Stimulated activated CD8-positive, alpha-beta memory T cell treated with anti-CD3 and anti-CD28 coated beads, Interleukin-7, amount 100 ng/mL, for 48 hours (primary cell): ENCODE results near the gene CNNM4.

ENCODE experiments used
- DNase-seq, 2 donors: peaks; one replicate each; pipeline ENCODE4 v3.0.0-alpha.2; 2020; ENCODE audit warnings: low read depth in 1 of 2; ENCODE audit errors: extremely low read depth in 1 of 2

CNNM4 gene

DNA sequence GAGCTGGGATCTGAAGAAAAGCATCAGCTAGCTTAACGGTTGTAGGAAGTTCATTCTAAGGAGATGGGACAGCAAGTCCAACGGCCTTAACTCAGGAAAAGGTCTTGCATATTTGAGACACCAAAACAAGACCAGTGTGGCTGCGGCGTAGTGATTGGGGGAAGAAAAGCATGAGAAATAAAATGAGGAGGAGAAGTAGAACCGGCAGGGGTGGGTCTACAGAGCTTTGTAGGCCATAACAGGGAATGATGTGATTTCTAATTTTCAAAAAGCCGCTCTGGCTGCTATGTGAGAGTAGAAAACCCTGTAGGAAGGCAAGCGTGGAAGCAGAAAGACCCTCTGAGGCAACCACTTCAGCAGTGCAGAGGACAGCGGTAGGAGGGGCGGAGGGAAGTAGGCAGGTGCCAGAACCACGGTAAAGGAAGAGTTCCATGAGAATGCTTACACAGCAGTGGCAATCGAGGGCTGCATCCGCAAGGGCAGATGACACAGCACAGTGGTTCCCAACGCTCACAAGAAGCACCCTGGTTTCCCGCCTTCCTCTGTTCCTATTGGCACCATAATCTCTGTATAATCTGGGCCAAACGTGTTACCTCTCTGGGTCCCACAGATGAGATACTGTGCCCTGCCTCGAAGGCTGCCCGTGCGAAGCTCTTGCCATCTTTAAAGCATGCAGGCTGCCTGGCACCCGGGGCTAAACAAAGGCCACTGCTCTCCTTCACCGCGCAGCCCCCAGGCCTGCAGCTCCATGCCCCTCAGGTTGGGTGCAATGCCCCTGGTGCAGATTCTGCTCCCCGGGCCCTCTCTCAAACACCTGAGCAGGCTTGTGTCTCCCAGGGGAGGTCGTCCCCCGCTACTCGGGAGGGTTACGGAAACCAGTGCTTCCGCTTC lies 96.3 kb downstream of the CNNM4 start:
- no peak for DNase-seq

GRCh38 chr2:96857667-96858372 lies 97.1 kb downstream of the CNNM4 start, which contains the start of gene ANKRD39:
TSS of gene ANKRD39 (minus strand) at chr2:96858016. CDS start at chr2:96857987, 29 bp downstream.
- DNase-seq: peak; percentile 94 to 95

- DNase-seq: no peak
These were observed 98.5 kb downstream of the CNNM4 start for GRCh38 chr2:96859099-96859649.

DNA sequence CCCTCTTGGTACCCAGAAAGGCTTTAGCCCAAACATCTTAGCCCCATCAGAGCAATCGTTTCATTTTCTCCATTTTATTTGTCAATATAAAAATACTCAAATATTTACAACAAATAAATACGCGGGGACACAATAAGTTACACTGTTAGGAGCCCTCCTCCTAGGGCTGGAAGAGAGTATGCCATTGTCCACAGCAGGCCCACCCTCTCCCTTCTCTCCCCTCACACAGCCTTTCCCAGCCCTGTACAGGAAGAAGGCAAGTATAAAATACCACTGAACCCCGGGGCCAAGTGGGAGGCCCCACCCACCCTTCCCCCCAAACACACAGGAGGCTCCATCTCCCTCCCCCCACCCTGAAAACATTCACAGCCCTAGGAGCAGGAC lies 99.0 kb downstream of the CNNM4 start:
- DNase-seq: no peak

DNA sequence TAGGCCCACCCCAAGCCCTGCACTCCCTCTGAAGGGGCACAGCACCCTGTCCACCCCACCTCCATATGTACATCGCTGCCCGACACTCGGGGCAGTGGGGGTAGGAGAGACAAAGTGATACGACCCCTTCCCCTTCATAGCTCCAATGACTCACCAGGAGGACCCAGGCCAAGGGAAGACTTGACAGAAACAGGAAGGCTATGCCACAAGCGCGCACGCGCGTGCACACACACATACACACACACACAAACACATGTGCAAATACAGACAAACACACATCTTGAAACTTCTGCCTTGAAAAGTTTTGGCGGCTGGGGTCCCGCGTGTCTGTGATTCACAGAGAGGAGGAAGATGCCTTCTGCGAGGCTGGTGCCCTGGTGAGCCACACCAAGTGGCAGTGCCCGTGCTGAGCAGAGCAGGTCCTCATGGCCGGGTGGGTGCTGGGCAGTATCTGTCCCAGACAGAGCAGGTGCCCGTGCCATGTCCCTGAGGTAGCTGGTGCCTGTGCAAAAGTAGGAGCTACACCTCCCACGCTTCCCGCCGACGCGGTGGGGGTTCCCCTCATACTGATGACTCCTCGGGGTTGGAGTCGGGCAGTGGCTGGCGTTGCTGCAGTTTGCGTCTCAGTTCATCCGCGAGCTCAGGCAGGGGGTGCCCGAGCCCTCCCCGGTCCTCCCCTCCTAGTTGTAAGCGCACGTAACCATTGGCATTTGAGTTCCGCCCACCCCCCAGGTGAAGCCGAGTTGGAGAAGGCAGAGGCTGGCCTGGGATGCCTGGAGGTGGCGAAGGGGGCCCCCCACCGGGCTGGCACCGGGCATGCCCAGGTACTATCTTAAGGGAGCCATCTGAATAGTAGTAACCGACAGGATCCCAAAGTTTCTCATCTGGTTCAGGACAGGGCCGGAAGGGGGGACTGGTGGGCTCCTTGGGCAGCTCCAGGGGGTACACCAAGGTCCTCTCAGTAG lies 99.6 kb downstream of the CNNM4 start:
- peak in 1 of 2 donors; percentile 29 for DNase-seq

- DNase-seq: no peak
These were observed 100.4 kb downstream of the CNNM4 start for GRCh38 chr2:96861074-96861473.
